Kidney (tissue), 14 donors: Measurements from ENCODE around the gene KLHL29. TPM values are rescaled to one million over a fixed set of nuclear protein-coding genes. Genes with fewer than 3 reads are reported as not detected.

Experiments used
- DNase-seq, 5 donors: peaks; one replicate each; pipeline ENCODE4 v3.0.0-alpha.2; 2013 to 2020
- FAIRE-seq: peaks from 2 replicates; lab custom pipeline; 2012; peaks lifted over from hg19 to GRCh38; lab: Jason Lieb, UNC
- H3K27ac ChIP-seq, 2 donors: one replicate each; pipeline ENCODE4 v1.7.0; 2013; ENCODE audit warnings: low read depth in 2 of 2, low read length in 2 of 2, inconsistent platforms in 1 of 2
- H3K27me3 ChIP-seq: one replicate; pipeline ENCODE4 v1.7.1; 2013; ENCODE audit warnings: low read length, inconsistent platforms; ENCODE audit not compliant: control insufficient read depth, insufficient read depth
- H3K36me3 ChIP-seq, 3 donors: one replicate each; pipeline versions ENCODE4 v1.7.0 to v1.7.1; 2013; ENCODE audit warnings: low read length in 3 of 3, control low read depth in 1 of 3, inconsistent platforms in 1 of 3; ENCODE audit not compliant: insufficient read depth in 3 of 3, control insufficient read depth in 2 of 3
- H3K4me1 ChIP-seq, 3 donors: one replicate each; pipeline versions ENCODE4 v1.7.0 to v1.7.1; 2013; ENCODE audit warnings: low read length in 3 of 3, inconsistent platforms in 1 of 3, low read depth in 1 of 3; ENCODE audit not compliant: control insufficient read depth in 2 of 3, insufficient read depth in 2 of 3
- H3K4me3 ChIP-seq, 3 donors: one replicate each; pipeline versions ENCODE4 v1.7.0 to v1.8.1; 2013; ENCODE audit warnings: low read length in 3 of 3, control low read depth in 1 of 3, inconsistent platforms in 1 of 3
- H3K9ac ChIP-seq, 3 donors: one replicate each; pipeline versions ENCODE4 v1.7.0 to v1.7.1; 2013; ENCODE audit warnings: low read length in 3 of 3, control low read depth in 1 of 3, inconsistent platforms in 1 of 3
- H3K9me3 ChIP-seq, 3 donors: one replicate each; pipeline versions ENCODE4 v1.7.0 to v1.7.1; 2013; ENCODE audit warnings: low read length in 3 of 3, control low read depth in 1 of 3, inconsistent platforms in 1 of 3; ENCODE audit not compliant: control insufficient read depth in 2 of 3, insufficient read depth in 1 of 3
- intact Hi-C: fragments of 100-400 bp; cut with DNase I; formaldehyde crosslinking; loops from one replicate; pipeline ENCODE4 v1.11.1; 2022
- polyA plus RNA-seq: library from polyadenylated mRNA; stranded (reverse); fragments of 350-450 nt; fragmentation: Illumina TruSeq; extraction: RNeasy Lipid Tissue Mini Kit (QIAGEN cat#74804); gene quantifications from one replicate; pipeline ENCODE4 v1.2.3, GENCODE V29; 2014; ENCODE audit warnings: low read depth, low replicate concordance; ENCODE audit not compliant: insufficient read depth
- total RNA-seq: library from RNA; stranded (reverse); fragmentation: NEBNext Ultra II Directional; extraction: Animal tissue kit (Norgen Biotek cat#: 25700); gene quantifications from one replicate; pipeline ENCODE4 v1.2.1, GENCODE V29; 2021
- TF ChIP-seq, protein P1 (sequence below): IDR thresholded peaks from 3 replicates; pipeline ENCODE4 v1.5.1; 2012; ENCODE audit warnings: mild to moderate bottlenecking, moderate library complexity, borderline replicate concordance; ENCODE audit not compliant: insufficient read depth; ENCODE audit errors: extremely low read depth
- donor health status: control.
- donor health status: control.
- donor health status: control.
- donor health status: control.
- donor health status: control.
- donor health status: DM: yes; HTN: yes; CAD: no.
- donor health status: Normal renal cell carcinoma (clear cell type).

Gene KLHL29
- total and polyA plus RNA-seq, 2 donors from 2014 or later, result 1.5 to 10.5 TPM

- no peak for FAIRE-seq
- peak overlapping the region in 1 of 2 donors; percentile 6 for H3K27ac ChIP-seq
Measured at GRCh38 chr2:23689891-23690290, 304.9 kb downstream of the KLHL29 start.

GRCh38 chr2:23690421-23691105, 305.6 kb downstream of the KLHL29 start:
- Histone ChIP-seq H3K27ac (peak overlapping the region in 1 of 2 donors; percentile 6), H3K9me3 (no peaks in the 10 kb centered on the region), H3K27me3 (no peaks in the 10 kb centered on the region), H3K36me3 (peaks cover 0 to 5% (median 2%) of the 10 kb centered on the region in 3 donors), H3K4me1 (no peaks in the 10 kb centered on the region), H3K4me3 (no peak overlapping the region), H3K9ac (no peak overlapping the region)
- no peak for FAIRE-seq
- TF ChIP-seq, protein P1, sequence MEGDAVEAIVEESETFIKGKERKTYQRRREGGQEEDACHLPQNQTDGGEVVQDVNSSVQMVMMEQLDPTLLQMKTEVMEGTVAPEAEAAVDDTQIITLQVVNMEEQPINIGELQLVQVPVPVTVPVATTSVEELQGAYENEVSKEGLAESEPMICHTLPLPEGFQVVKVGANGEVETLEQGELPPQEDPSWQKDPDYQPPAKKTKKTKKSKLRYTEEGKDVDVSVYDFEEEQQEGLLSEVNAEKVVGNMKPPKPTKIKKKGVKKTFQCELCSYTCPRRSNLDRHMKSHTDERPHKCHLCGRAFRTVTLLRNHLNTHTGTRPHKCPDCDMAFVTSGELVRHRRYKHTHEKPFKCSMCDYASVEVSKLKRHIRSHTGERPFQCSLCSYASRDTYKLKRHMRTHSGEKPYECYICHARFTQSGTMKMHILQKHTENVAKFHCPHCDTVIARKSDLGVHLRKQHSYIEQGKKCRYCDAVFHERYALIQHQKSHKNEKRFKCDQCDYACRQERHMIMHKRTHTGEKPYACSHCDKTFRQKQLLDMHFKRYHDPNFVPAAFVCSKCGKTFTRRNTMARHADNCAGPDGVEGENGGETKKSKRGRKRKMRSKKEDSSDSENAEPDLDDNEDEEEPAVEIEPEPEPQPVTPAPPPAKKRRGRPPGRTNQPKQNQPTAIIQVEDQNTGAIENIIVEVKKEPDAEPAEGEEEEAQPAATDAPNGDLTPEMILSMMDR, result no peak
- peak in 1 of 5 donors; percentile 89 for DNase-seq
- intact Hi-C loops, result no loop called here

More at GRCh38 chr2:23689891-23690290, 304.9 kb downstream of the KLHL29 start:
- Histone ChIP-seq H3K9ac (no peak overlapping the region), H3K4me3 (no peak overlapping the region), H3K27me3 (no peaks in the 10 kb centered on the region), H3K36me3 (peaks cover 0 to 5% (median 2%) of the 10 kb centered on the region in 3 donors), H3K4me1 (no peaks in the 10 kb centered on the region), H3K9me3 (no peaks in the 10 kb centered on the region)
- intact Hi-C loops, result no loop called here
- DNase-seq, result no peak
- TF ChIP-seq, protein P1, result no peak

- TF ChIP-seq, protein P1, result no peak
- DNase-seq, result no peak
- Histone ChIP-seq H3K4me3 (no peak overlapping the region), H3K27ac (no peak overlapping the region), H3K27me3 (no peaks in the 10 kb centered on the region), H3K9ac (no peak overlapping the region), H3K9me3 (no peaks in the 10 kb centered on the region), H3K36me3 (peaks cover 0 to 8% (median 2%) of the 10 kb centered on the region in 3 donors), H3K4me1 (no peaks in the 10 kb centered on the region)
- no peak for FAIRE-seq
- intact Hi-C loops, result no loop called here
Measured at GRCh38 chr2:23691106-23691470, 306.1 kb downstream of the KLHL29 start.
